ENCODE data around the gene TWIST1.

TWIST1 gene

DNA sequence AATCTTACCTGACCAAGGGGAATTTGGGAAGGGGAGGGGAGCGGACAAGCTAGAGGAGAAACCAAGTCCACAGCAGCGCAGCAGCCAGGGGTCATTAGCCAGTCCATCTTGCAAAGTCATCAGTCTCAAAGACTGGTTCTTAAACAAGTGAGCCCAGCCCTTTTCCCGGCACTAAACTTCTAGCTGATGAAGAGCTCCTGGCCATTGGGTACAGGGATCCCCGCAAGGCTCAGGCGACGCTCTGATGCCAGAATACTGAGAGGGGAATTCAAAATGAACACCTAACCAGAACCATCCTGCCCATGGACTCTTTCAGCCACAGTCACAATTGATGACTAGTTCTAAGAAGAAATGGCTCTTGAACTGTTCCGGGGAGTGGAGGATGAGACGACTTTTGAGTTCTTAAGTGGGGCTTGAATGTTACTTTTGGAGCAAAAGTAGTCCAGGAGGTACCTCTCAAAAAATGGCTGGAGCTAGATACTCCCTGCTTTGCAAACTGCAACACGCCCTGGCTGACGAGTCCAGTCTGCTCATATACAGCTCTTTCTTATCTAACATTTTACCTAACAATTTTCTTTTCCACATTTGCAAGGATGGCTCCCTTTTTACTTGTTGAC lies 2.5 kb upstream of the TWIST1 start:
- Histone ChIP-seq H3K27me3 (ENCODE audit: insufficient read depth, poor library complexity, severe bottlenecking) (peaks cover 45% of the 10 kb centered on the region), H3K4me3 (replicated peaks; ENCODE audit: insufficient read depth, low read length) (no peak overlapping the region)

DNA sequence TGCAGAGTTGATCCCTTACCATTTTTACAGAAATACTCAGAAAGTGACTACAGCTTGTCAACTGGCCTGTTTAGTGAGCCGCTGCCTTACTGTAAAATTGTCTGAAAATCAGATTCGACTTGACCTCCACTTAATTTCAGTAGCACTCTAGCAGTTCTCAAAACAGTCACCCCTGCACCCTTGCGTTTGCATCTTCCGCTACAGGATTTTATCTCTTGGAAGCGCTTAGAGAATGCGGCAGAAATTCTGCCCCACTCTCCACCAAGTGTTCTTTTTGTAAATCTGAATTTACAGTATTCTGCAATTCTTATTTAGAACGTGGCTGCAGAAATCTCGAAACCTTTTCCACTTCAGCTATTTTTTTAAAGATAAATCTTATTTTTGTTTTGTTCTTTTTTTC lies 1.9 kb upstream of the TWIST1 start:
- no peak for DNase-seq (ENCODE audit: low read depth in 1 of 2, low spot score in 1 of 2)
- H3K27me3 ChIP-seq (ENCODE audit: insufficient read depth, poor library complexity, severe bottlenecking) = peaks cover 45% of the 10 kb centered on the region
- TF ChIP-seq SPI1 (IDR thresholded peaks at IDR 0.05; ENCODE audit: borderline replicate concordance, low read depth) (no peak), GABPA (IDR thresholded peaks at IDR 0.05; ENCODE audit: low read depth) (no peak), POLR2AphosphoS5 (IDR thresholded peaks at IDR 0.05; ENCODE audit: low read depth) (no peak)
- TF ChIP-seq, protein P1, sequence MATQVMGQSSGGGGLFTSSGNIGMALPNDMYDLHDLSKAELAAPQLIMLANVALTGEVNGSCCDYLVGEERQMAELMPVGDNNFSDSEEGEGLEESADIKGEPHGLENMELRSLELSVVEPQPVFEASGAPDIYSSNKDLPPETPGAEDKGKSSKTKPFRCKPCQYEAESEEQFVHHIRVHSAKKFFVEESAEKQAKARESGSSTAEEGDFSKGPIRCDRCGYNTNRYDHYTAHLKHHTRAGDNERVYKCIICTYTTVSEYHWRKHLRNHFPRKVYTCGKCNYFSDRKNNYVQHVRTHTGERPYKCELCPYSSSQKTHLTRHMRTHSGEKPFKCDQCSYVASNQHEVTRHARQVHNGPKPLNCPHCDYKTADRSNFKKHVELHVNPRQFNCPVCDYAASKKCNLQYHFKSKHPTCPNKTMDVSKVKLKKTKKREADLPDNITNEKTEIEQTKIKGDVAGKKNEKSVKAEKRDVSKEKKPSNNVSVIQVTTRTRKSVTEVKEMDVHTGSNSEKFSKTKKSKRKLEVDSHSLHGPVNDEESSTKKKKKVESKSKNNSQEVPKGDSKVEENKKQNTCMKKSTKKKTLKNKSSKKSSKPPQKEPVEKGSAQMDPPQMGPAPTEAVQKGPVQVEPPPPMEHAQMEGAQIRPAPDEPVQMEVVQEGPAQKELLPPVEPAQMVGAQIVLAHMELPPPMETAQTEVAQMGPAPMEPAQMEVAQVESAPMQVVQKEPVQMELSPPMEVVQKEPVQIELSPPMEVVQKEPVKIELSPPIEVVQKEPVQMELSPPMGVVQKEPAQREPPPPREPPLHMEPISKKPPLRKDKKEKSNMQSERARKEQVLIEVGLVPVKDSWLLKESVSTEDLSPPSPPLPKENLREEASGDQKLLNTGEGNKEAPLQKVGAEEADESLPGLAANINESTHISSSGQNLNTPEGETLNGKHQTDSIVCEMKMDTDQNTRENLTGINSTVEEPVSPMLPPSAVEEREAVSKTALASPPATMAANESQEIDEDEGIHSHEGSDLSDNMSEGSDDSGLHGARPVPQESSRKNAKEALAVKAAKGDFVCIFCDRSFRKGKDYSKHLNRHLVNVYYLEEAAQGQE (IDR thresholded peaks at IDR 0.05; ENCODE audit: insufficient replicate concordance, low read depth) = no peak
- TF ChIP-seq, protein P2, sequence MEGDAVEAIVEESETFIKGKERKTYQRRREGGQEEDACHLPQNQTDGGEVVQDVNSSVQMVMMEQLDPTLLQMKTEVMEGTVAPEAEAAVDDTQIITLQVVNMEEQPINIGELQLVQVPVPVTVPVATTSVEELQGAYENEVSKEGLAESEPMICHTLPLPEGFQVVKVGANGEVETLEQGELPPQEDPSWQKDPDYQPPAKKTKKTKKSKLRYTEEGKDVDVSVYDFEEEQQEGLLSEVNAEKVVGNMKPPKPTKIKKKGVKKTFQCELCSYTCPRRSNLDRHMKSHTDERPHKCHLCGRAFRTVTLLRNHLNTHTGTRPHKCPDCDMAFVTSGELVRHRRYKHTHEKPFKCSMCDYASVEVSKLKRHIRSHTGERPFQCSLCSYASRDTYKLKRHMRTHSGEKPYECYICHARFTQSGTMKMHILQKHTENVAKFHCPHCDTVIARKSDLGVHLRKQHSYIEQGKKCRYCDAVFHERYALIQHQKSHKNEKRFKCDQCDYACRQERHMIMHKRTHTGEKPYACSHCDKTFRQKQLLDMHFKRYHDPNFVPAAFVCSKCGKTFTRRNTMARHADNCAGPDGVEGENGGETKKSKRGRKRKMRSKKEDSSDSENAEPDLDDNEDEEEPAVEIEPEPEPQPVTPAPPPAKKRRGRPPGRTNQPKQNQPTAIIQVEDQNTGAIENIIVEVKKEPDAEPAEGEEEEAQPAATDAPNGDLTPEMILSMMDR (IDR thresholded peaks at IDR 0.05; ENCODE audit: insufficient read depth, low read length) = no peak
- H3K27ac ChIP-seq (replicated peaks) = no peak overlapping the region
- H3K4me3 ChIP-seq (replicated peaks; ENCODE audit: insufficient read depth, low read length) = no peak overlapping the region

More for the DNA sequence above, 2.5 kb upstream of the TWIST1 start:
- no peak overlapping the region for H3K27ac ChIP-seq (replicated peaks)
- TF ChIP-seq, protein P2 (IDR thresholded peaks at IDR 0.05; ENCODE audit: insufficient read depth, low read length) = no peak
- TF ChIP-seq SPI1 (IDR thresholded peaks at IDR 0.05; ENCODE audit: borderline replicate concordance, low read depth) (no peak), POLR2AphosphoS5 (IDR thresholded peaks at IDR 0.05; ENCODE audit: low read depth) (no peak), GABPA (IDR thresholded peaks at IDR 0.05; ENCODE audit: low read depth) (no peak)
- no peak for DNase-seq (ENCODE audit: low read depth in 1 of 2, low spot score in 1 of 2)

DNA sequence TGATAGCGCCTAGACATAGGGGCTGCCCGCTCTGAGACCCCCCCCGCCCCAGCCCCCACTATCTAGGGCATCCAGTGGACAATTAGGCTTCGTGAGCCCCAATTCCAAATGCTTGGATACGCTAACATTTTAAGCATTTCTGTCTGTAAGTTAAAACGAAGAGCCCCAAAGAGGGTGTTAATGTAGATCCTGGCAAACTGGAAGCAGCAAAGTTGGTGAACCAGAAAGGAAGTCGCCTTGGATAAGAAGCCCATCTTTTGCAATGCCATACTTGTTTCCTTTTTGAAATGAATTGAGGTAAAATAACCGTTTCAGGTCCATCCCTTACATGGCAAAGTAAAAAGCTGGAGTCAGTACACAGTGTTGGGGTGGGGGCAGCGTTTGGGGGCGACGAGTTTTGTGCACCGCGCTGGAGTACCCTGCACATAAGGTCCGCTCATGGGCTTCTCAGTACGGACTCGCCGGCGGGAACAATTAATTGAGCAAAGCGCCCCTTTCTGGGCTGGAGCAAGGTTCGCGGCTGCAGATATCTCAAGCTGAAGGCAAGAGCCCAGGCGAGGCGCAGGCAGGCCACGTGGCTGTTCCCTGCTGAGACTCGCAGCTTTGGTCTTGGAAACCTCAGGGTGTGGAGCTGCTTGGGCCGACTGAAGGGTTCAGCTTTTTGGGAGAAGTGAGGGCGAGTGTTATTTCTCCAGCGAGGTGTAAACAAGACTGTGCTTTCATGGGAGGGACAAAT lies 1.4 kb upstream of the TWIST1 start:
- DNase-seq (ENCODE audit: low read depth in 1 of 2, low spot score in 1 of 2) = no peak
- TF ChIP-seq SPI1 (IDR thresholded peaks at IDR 0.05; ENCODE audit: borderline replicate concordance, low read depth) = no peak
- TF ChIP-seq GABPA (IDR thresholded peaks at IDR 0.05; ENCODE audit: low read depth) = no peak
- no peak overlapping the region for H3K4me3 ChIP-seq (replicated peaks; ENCODE audit: insufficient read depth, low read length)
- no peak overlapping the region for H3K27ac ChIP-seq (replicated peaks)
- peaks cover 45% of the 10 kb centered on the region for H3K27me3 ChIP-seq (ENCODE audit: insufficient read depth, poor library complexity, severe bottlenecking)

DNA sequence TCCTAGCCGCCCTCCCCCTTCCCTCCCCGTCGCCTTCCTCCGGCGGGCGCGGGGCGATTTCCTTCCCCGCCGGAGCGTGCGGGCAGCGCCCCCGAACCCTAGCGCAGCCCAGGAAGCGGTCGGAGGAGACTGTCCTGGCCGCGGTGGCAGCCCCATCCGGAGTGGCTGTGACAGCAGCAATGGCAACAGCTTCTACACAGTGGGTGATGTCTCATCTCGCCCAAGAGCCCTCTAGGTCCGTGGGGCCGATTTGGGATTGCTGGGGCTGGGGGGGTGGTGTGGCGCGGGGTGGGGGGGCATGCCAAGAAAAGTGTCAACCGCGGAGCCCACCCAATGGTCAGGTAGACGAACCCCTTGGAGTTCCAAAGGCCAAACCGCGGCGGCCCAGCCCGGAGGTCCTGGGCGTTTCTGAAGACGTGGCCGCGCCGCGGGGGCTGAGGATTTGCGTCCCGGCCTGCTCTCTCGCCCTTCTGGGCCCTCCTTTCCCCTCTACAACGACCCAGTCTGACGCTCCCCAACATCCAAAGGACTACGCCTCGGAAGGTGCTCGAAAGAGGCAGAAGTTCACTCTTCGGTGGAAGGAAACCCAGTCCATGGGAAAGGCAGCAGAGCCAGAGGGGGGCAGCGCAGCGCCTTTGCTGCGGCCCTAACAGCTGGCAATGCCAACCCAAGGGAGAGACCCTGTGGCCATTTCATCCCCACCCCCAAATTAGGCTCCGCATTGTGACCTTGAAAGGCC lies 603 bp upstream of the TWIST1 start:
- Histone ChIP-seq H3K4me3 (replicated peaks; ENCODE audit: insufficient read depth, low read length) (no peak overlapping the region; the same call in 1 of the 2 replicates), H3K27me3 (ENCODE audit: insufficient read depth, poor library complexity, severe bottlenecking) (peaks cover 51% of the 10 kb centered on the region), H3K27ac (replicated peaks) (no peak overlapping the region)
- no peak for DNase-seq (ENCODE audit: low read depth in 1 of 2, low spot score in 1 of 2)
- TF ChIP-seq, protein P2 (IDR thresholded peaks at IDR 0.05; ENCODE audit: insufficient read depth, low read length) = no peak
- TF ChIP-seq, protein P1 (IDR thresholded peaks at IDR 0.05; ENCODE audit: insufficient replicate concordance, low read depth) = no peak
- TF ChIP-seq GABPA (IDR thresholded peaks at IDR 0.05; ENCODE audit: low read depth) (no peak), POLR2AphosphoS5 (IDR thresholded peaks at IDR 0.05; ENCODE audit: low read depth) (no peak), SPI1 (IDR thresholded peaks at IDR 0.05; ENCODE audit: borderline replicate concordance, low read depth) (no peak)
